Stimulated activated CD8-positive, alpha-beta memory T cell treated with anti-CD3 and anti-CD28 coated beads, Interleukin-2, amount 100 ng/mL, for 48 hours (primary cell): ENCODE data around the gene ADM5.
"Not testable (repeated sequence)": the region's sequence is repeated elsewhere in the genome, so short reads cannot be mapped to it uniquely, and the experiment has no call there.

ENCODE experiments used
- DNase-seq, 2 donors: peaks; one replicate each; pipeline ENCODE4 v3.0.0-alpha.2; 2020; ENCODE audit warnings: low read depth in 2 of 2

ADM5 gene

DNA sequence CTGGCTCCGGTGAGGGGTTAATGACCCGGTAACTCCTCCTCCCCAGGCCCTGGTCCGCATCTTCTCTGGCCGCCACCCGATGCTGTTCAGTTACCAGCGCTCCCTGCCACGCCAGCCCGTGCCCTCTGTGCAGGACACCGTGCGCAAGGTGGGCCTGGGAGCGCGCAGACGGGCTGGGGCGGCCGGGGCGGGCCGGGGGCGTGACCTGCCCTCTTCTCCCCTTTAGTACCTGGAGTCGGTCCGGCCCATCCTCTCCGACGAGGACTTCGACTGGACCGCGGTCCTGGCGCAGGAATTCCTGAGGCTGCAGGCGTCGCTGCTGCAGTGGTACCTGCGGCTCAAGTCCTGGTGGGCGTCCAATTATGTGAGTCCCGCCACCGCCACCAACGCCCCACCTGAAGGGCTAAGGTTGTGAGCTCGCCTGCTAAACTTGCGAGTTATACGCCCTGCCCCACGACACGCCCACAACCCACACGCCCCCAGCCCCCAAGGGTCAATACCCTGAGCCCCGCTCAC is 11.9 kb downstream of the ADM5 start:
- no peak for DNase-seq

DNA sequence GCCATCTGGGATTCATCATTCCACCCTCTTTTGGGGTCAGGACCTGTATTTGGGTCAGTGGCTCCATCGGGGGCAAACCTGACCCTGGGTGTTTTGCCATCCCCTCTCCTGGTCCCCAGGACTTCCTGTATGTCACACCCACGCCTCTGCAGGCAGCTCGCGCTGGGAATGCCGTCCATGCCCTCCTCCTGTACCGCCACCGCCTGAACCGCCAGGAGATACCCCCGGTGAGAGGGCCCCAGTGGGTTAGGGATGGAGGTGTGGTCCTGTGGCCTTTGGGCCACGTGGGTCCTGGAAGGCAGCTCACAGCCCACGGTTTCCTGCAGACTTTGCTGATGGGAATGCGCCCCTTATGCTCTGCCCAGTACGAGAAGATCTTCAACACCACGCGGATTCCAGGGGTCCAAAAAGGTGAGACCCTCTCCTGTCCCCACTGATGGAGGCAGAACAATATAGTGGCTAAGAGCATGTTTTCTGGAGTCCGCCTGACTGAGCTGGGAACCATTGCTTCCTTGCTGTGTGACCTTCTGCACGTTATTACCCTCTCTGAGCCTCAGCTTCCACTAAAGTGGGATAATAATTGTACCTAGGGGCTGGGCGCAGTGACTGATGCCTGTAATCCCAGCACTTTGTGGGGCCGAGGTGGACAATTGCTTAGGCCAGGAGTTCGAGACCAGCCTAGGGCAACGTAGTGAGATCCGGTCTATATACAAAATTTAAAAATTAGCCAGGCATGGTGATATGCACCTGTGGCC is 15.7 kb downstream of the ADM5 start:
- DNase-seq: no peak

DNA sequence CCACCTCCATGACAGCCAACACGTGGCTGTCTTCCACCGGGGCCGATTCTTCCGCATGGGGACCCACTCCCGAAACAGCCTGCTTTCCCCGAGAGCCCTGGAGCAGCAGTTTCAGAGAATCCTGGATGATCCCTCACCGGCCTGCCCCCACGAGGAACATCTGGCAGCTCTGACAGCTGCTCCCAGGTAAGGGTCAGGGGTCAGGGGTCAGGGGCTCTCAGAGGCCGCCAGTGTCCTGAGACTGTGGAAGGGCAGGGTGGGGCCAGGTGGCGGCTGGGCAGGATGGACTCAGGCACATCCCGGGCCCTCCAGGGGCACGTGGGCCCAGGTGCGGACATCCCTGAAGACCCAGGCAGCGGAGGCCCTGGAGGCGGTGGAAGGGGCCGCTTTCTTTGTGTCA is 16.5 kb downstream of the ADM5 start:
- no peak for DNase-seq

DNA sequence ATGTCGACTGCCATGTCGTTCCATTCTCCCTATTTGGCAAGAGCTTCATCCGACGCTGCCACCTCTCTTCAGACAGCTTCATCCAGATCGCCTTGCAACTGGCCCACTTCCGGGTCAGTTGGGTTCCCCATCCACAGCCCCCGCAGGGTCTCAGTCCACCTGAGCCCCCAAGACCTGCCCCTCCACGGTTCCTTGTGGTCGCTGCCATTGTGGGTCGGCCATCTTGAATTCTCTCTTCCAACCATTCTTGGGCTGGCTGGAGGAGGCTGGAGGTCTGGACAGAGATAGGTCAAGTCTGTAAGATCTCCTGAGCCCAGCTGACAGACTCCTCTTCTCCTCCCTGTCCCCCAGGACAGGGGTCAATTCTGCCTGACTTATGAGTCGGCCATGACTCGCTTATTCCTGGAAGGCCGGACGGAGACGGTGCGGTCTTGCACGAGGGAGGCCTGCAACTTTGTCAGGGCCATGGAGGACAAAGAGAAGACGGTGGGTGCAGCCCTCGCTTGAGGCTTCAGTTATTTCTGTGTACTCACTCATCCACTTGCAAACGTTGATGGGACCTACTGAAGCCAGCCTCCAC is 21.1 kb downstream of the ADM5 start:
- DNase-seq: no peak

DNA sequence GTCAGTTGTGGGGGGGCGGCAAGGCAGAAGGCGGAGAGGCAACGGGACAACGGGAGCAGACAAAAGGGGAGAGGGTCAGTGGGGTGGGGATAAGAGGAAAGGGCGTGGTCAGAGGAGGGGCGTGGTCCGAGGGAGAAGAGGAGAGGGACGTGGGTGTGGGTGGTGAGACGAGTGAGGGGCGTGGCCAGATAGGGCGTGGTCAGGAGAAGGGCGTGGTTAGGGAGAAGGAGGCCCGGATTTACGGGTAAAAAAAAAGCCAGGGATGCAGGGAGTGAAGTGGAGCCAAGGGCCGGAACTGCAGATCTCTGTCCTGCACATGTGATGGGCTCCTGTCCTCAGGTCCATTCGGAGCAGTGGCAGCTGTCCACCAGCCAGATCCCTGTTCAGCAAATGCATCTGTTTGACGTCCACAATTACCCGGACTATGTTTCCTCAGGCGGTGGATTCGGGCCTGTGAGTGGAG is 23.0 kb downstream of the ADM5 start:
- no peak for DNase-seq

DNA sequence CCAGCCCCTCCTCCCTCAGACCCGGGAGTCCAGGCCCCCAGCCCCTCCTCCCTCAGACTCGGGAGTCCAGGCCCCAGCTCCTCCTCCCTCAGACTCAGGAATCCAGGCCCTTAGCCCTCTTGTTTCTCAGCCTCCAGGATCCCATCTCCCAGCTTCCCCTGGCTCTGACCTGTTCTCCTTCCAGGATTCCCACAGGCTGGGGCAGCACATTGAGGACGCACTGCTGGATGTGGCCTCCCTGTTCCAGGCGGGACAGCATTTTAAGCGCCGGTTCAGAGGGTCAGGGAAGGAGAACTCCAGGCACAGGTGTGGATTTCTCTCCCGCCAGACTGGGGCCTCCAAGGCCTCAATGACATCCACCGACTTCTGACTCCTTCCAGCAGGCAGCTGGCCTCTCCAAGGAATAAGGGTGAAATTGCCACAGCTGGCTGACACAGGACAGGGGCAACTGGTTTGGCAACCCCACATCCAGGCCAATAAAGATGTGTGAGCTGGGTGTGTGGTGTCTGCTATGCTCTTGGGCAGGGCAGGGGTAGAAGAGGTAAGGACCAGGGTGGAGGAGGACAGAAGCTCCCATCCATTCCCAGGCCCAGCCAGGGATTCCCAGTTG is 23.9 kb downstream of the ADM5 start:
- DNase-seq: no peak

DNA sequence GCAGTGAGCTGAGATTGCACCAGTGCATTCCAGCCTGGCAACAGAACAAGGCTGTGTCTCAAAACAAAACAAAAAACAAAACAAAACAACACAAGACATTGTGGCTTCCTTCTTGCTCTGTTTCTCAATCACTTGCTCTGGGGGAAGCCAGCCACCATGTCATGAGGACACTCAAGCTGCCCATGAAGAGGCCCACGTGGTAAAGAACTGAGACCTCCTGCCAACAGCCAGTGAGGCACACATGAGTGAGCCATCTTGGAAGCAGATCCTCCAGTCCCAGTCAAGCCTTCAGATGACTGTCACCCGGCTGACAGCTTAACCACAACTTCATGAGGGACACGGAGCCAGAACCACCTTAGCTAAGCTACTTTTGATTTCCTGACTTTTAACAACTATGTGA is 26.8 kb downstream of the ADM5 start:
- no peak for DNase-seq

DNA sequence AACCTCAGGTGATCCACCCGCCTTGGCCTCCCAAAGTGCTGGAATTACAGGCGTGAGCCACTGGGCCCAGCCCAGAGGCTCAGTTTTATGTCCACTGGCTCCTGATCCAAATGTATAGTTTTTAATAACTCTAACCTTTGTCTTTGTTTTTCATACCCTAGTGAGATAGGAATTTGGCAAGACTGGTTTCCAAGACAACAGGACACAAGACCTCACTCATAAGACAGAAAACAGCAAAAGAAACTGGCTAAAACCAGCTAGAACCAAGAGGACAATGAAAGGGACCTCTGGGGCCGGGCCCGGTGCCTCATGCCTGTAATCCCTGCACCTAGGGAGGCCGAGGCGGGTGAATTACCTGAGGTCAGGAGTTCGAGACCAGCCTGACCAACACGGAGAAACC is 29.1 kb downstream of the ADM5 start:
- no peak for DNase-seq

- no peak for DNase-seq
Observed at GRCh38 chr19:49718991-49719390, 29.6 kb downstream of the ADM5 start.

GRCh38 chr19:49719420-49719819 is 30.0 kb downstream of the ADM5 start:
- not testable (repeated sequence) for DNase-seq

- no peak for DNase-seq
Observed at GRCh38 chr19:49727217-49728030, 38.0 kb downstream of the ADM5 start.

DNA sequence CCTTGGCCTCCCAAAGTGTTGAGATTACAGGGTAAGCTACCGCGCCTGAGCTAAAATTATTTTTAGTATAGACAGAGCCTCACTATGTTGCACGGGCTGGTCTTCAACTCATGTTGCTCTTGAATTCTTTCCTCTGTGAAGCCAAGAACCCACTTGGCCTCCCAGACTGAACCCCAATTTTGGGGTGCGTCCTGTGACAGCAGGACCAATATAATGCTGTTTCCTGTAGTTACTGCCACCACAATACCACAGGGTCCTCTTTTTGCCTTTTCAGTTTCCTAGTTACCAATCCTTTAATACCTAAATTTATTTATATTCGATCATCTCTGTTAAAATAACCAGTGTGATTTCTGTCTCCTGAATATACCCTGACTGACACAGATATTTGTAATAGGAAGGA is 40.8 kb downstream of the ADM5 start:
- DNase-seq: no peak

GRCh38 chr19:49738268-49738667 is 48.9 kb downstream of the ADM5 start:
- no peak for DNase-seq

DNA sequence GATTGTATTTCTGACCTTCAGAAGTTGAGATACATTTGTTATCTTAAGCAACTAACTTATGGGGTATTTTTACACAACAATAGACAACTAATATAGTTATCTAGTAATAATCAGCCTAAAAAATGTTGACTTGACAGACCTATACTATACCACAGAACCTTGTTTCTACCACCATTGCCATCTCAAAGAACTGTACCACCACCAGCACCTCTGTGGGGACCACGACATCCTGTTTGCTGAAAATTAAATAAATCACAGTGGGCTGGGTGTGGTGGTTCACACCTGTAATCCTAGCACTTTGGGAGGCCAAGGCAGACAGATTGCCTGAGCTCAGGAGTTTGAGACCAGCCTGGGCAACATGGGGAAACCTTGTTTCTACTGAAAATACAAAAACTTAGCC is 49.7 kb downstream of the ADM5 start:
- DNase-seq: no peak

GRCh38 chr19:49739933-49740332 is 50.5 kb downstream of the ADM5 start:
- no peak for DNase-seq
